ENCODE data around the gene SCTR. TPM values are rescaled to one million over a fixed set of nuclear protein-coding genes. Genes with fewer than 3 reads are reported as not detected.

The SCTR gene
- total and polyA plus RNA-seq, 10 donors = 0.39 to 0.54 (median 0.47) TPM; not detected in 6

- no peak for DNase-seq
- H3K4me1 ChIP-seq = peaks cover 0 to 22% (median 5%) of the 10 kb centered on the region in 6 donors
- TF ChIP-seq, protein P1, sequence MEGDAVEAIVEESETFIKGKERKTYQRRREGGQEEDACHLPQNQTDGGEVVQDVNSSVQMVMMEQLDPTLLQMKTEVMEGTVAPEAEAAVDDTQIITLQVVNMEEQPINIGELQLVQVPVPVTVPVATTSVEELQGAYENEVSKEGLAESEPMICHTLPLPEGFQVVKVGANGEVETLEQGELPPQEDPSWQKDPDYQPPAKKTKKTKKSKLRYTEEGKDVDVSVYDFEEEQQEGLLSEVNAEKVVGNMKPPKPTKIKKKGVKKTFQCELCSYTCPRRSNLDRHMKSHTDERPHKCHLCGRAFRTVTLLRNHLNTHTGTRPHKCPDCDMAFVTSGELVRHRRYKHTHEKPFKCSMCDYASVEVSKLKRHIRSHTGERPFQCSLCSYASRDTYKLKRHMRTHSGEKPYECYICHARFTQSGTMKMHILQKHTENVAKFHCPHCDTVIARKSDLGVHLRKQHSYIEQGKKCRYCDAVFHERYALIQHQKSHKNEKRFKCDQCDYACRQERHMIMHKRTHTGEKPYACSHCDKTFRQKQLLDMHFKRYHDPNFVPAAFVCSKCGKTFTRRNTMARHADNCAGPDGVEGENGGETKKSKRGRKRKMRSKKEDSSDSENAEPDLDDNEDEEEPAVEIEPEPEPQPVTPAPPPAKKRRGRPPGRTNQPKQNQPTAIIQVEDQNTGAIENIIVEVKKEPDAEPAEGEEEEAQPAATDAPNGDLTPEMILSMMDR (IDR thresholded peaks at IDR 0.05 in 8 of 11, conservative IDR thresholded peaks at IDR 0.05 in 3 of 11) = no peak
- TF ChIP-seq POLR2AphosphoS5 (IDR thresholded peaks at IDR 0.05) = no peak
- no peak for TF ChIP-seq POLR2A (IDR thresholded peaks at IDR 0.05)
Measured at GRCh38 chr2:119436993-119437772, 87.1 kb downstream of the SCTR start.

GRCh38 chr2:119435953-119436297 is 88.4 kb downstream of the SCTR start:
- no peak for DNase-seq

More at GRCh38 chr2:119436993-119437772, 87.1 kb downstream of the SCTR start:
- Histone ChIP-seq H3K27ac (no peak overlapping the region), H3K36me3 (peaks cover 0 to 6% (median 0%) of the 10 kb centered on the region in 6 donors), H3K4me3 (no peak overlapping the region), H3K9me3 (no peaks in the 10 kb centered on the region), H3K27me3 (replicated peaks in 1 of 7) (peaks cover 0 to 35% (median 3%) of the 10 kb centered on the region in 7 donors)
- intact Hi-C loops (cut with DNase I; ENCODE audit: low total_unique reads) = no loop called here
- WGBS, 5 donors = 88 to 94% (median 92%) methylated on average over 17 to 22 of the region's 22 CpGs

GRCh38 chr2:119435081-119435952 is 89.0 kb downstream of the SCTR start:
- intact Hi-C loops (cut with DNase I; ENCODE audit: low total_unique reads) = no loop called here
- Histone ChIP-seq H3K9me3 (no peaks in the 10 kb centered on the region), H3K36me3 (peaks cover 0 to 6% (median 0%) of the 10 kb centered on the region in 6 donors), H3K27ac (no peak overlapping the region), H3K4me3 (peak overlapping the region in 1 of 8 donors; percentile 40), H3K4me1 (peaks cover 0 to 40% (median 23%) of the 10 kb centered on the region in 6 donors), H3K27me3 (replicated peaks in 1 of 7) (peaks cover 0 to 54% (median 13%) of the 10 kb centered on the region in 7 donors)
- 83 to 93% (median 89%) methylated on average over 6 of the region's 6 CpGs for WGBS, 5 donors
- no peak for TF ChIP-seq POLR2AphosphoS5 (IDR thresholded peaks at IDR 0.05)
- TF ChIP-seq, protein P1 (IDR thresholded peaks at IDR 0.05 in 8 of 11, conservative IDR thresholded peaks at IDR 0.05 in 3 of 11) = no peak
- no peak for TF ChIP-seq POLR2A (IDR thresholded peaks at IDR 0.05)
- no peak for DNase-seq

More at GRCh38 chr2:119435953-119436297, 88.4 kb downstream of the SCTR start:
- H3K4me1 ChIP-seq = peaks cover 0 to 34% (median 18%) of the 10 kb centered on the region in 6 donors
- intact Hi-C loops (cut with DNase I; ENCODE audit: low total_unique reads) = no loop called here
- no peaks in the 10 kb centered on the region for H3K9me3 ChIP-seq
- WGBS, 5 donors = 64 to 84% (median 71%) methylated on average over 7 of the region's 7 CpGs
- TF ChIP-seq POLR2A (IDR thresholded peaks at IDR 0.05) (no peak), POLR2AphosphoS5 (IDR thresholded peaks at IDR 0.05) (no peak)
- TF ChIP-seq, protein P1 (IDR thresholded peaks at IDR 0.05 in 8 of 11, conservative IDR thresholded peaks at IDR 0.05 in 3 of 11) = no peak
- H3K27me3 ChIP-seq (replicated peaks in 1 of 7) = peaks cover 0 to 48% (median 13%) of the 10 kb centered on the region in 7 donors
- peaks cover 0 to 6% (median 0%) of the 10 kb centered on the region in 6 donors for H3K36me3 ChIP-seq
- no peak overlapping the region for H3K4me3 ChIP-seq
- no peak overlapping the region for H3K27ac ChIP-seq
